ENCODE measurements around the gene MAPK14.

MAPK14 gene

GRCh38 chr6:36115412-36115811 lies 87.8 kb downstream of the MAPK14 start:
- DNase-seq (ENCODE audit: low read depth), result no peak
- H3K4me3 ChIP-seq (replicated peaks; ENCODE audit: low read depth, low read length), result no peak overlapping the region

DNA sequence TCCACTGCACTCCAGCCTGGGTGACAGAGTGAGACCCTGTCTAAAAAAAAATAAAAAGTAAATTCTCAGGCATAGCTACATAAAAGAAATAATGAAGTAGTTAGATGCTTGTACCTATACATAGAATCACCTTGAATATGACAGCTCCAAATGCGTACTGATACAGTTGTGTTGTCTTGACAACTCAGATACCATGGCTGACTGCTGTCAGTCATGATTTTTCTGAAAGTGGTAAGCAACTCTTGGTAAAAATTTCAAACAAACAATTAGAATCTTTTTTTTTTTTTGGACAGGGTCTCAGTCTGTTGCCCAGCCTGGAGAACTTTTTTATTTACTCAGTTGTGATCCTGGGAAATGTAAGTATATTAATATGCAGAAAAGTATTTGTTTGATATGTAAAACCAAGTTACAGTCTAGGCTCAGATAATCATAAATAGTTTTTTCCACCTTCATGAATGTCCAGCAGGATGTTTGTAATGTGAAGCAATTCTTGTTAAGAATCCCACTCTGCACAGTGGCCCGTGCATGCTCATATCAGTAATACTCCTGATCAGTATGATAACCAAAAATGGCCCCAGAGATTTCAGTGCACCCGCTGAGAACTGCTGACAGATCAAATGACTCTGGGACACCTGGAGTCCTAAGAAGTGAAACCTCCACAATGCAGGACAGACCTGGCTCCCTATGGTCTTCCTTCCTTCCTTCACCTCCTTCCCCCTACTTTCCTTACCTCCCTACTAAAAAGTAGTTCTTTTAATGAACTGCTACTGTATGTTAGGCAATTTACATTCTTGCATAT lies 88.7 kb downstream of the MAPK14 start:
- TF ChIP-seq CTCF (IDR thresholded peaks at IDR 0.05; ENCODE audit: low read length, missing control alignments), result no peak
- no peak for DNase-seq (ENCODE audit: low read depth)

More at GRCh38 chr6:36115412-36115811, 87.8 kb downstream of the MAPK14 start:
- TF ChIP-seq CTCF (IDR thresholded peaks at IDR 0.05; ENCODE audit: low read length, missing control alignments), result no peak

DNA sequence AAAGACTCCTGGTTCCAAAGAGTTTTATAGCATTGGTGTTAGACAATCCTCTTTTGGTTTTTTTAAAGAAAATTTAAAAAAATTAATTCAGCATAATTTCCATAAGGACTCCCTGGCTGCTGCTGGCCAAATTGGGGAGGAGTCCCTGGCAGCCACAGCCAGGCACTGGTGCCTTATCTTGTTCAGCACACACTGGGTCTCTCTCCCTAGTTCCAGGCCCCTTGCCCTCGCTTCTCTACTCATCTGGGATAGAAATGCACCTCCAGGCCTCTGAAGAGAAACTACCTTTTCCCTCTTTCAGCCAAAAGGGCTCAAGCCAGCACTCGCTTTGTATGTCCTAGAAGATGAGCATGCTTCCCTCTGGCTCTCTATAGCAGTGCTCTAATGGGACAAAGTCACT lies 89.3 kb downstream of the MAPK14 start:
- no peak for DNase-seq (ENCODE audit: low read depth)
- no peak overlapping the region for H3K4me3 ChIP-seq (replicated peaks; ENCODE audit: low read depth, low read length)
- no peak for TF ChIP-seq CTCF (IDR thresholded peaks at IDR 0.05; ENCODE audit: low read length, missing control alignments)

More for the DNA sequence above, 88.7 kb downstream of the MAPK14 start:
- no peak overlapping the region for H3K4me3 ChIP-seq (replicated peaks; ENCODE audit: low read depth, low read length)

DNA sequence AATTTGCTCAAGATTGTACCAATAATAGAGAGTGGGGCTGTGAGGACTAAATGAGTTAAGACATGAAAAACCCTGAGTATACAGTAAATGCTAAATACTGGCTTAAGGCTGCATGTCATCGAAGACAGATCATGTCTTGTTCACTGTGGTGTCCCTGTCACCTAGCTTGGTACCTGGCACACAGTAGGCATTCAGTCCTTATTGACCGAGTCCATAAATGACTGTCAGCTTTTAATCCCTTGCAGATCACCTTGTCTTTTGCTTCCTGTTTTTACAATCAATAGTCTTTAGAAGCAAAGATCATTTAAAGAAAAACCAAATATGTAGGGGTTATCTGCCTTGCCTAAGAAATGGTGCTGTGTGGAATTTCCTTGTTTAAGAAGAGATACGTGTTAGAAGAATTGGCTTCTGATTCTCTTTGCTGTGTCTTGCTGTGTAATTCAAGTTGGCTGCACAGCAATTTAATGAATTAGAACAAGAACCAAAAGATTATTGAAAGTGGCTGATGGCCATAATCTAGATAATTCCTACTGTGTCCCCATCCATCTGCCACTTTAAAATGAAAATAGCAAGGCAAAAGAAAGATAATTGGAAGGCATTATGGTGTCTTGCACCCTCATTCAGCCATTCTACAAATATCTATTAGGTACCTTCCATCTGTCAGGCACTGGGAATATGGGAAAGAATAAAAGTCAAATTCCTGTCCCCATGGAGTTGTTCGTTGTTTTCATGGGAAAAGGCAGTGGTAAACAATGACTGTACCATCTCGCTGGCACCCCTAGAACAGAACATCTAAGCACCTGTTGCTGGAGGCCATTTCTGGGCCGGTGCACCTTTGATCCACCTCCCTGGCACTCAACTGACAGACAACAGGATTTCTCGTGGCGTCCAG lies 90.3 kb downstream of the MAPK14 start:
- no peak for DNase-seq (ENCODE audit: low read depth)
- no peak for TF ChIP-seq CTCF (IDR thresholded peaks at IDR 0.05; ENCODE audit: low read length, missing control alignments)
- H3K4me3 ChIP-seq (replicated peaks; ENCODE audit: low read depth, low read length), result no peak overlapping the region

GRCh38 chr6:36118550-36119107 lies 91.0 kb downstream of the MAPK14 start:
- TF ChIP-seq CTCF (IDR thresholded peaks at IDR 0.05; ENCODE audit: low read length, missing control alignments), result no peak
- DNase-seq (ENCODE audit: low read depth), result no peak
- no peak overlapping the region for H3K4me3 ChIP-seq (replicated peaks; ENCODE audit: low read depth, low read length)

GRCh38 chr6:36119209-36119608 lies 91.6 kb downstream of the MAPK14 start:
- no peak overlapping the region for H3K4me3 ChIP-seq (replicated peaks; ENCODE audit: low read depth, low read length)
- TF ChIP-seq CTCF (IDR thresholded peaks at IDR 0.05; ENCODE audit: low read length, missing control alignments), result no peak
- no peak for DNase-seq (ENCODE audit: low read depth)

Data from fibroblast of pulmonary artery (primary cell).